H1 (cell line): ENCODE results near the gene SLC1A2. TPM values are rescaled to one million over a fixed set of nuclear protein-coding genes. Genes with fewer than 3 reads are reported as not detected.

Source experiments
- CTCF ChIA-PET: fragments of 300-600 bp; sonication (Branson Sonifier 250); formaldehyde crosslinking; loops from one replicate; lab custom pipeline; 2021; ENCODE audit not compliant: partially characterized antibody; lab: Charles Lee
- POLR2A ChIA-PET: fragments of 300-600 bp; sonication (Branson Sonifier 250); formaldehyde crosslinking; loops from one replicate; lab custom pipeline; 2021; ENCODE audit warnings: inconsistent platforms; ENCODE audit not compliant: partially characterized antibody; lab: Charles Lee
- DNase-seq, 2 experiments: peaks; one replicate each; pipeline versions ENCODE4 v3.0.0 to v3.0.0-alpha.2; 2010 to 2022; ENCODE audit warnings: low spot score in 2 of 2, low read depth in 1 of 2, mixed read lengths in 1 of 2
- FAIRE-seq: peaks from 2 replicates; lab custom pipeline; 2011; peaks lifted over from hg19 to GRCh38; lab: Jason Lieb, UNC
- H2AFZ ChIP-seq: 2 replicates; pipeline ENCODE4 v1.8.1; 2012; ENCODE audit warnings: low read length, inconsistent platforms
- H2AK5ac ChIP-seq: 2 replicates; pipeline ENCODE4 v1.6.1; 2013; ENCODE audit warnings: low read depth, low read length
- H2BK120ac ChIP-seq: replicated peaks from 2 replicates; pipeline ENCODE3; 2013; ENCODE audit warnings: low read depth, low read length, inconsistent platforms
- H2BK12ac ChIP-seq: 2 replicates; pipeline ENCODE4 v1.6.1; 2013; ENCODE audit warnings: low read depth, low read length
- H2BK15ac ChIP-seq: 2 replicates; pipeline ENCODE4 v1.6.1; 2013; ENCODE audit warnings: low read length
- H2BK20ac ChIP-seq: 2 replicates; pipeline ENCODE4 v1.6.1; 2013; ENCODE audit warnings: low read length
- H2BK5ac ChIP-seq: 2 replicates; pipeline ENCODE4 v1.6.1; 2013; ENCODE audit warnings: low read depth, low read length
- H3K14ac ChIP-seq: 2 replicates; pipeline ENCODE4 v1.6.1; 2013; ENCODE audit warnings: inconsistent platforms; ENCODE audit not compliant: insufficient read length
- H3K18ac ChIP-seq: 2 replicates; pipeline ENCODE4 v1.6.1; 2013; ENCODE audit warnings: low read length; ENCODE audit errors: extremely low read depth
- H3K23ac ChIP-seq: 2 replicates; pipeline ENCODE4 v1.6.1; 2013; ENCODE audit warnings: inconsistent platforms; ENCODE audit not compliant: insufficient read length
- H3K23me2 ChIP-seq: 2 replicates; pipeline ENCODE4 v1.6.1; 2013; ENCODE audit warnings: low read depth, low read length
- H3K27ac ChIP-seq: 2 replicates; pipeline ENCODE4 v1.6.1; 2011; ENCODE audit warnings: low read depth, low read length, inconsistent platforms
- H3K27me3 ChIP-seq, 4 experiments: replicated peaks in 1 of 4; 1 replicate in 1 of 4; 2 replicates in 3 of 4; pipeline versions ENCODE4 v1.6.1 to v1.8.1; 2011 to 2013; ENCODE audit warnings: low read length in 3 of 4, mild to moderate bottlenecking in 3 of 4, inconsistent platforms in 2 of 4, mixed read lengths in 2 of 4, moderate library complexity in 1 of 4; ENCODE audit not compliant: control insufficient read depth in 3 of 4, insufficient read depth in 3 of 4; ENCODE audit errors: extremely low read depth in 1 of 4
- H3K36me3 ChIP-seq, 4 experiments: 2 replicates each; pipeline versions ENCODE4 v1.6.1 to v1.8.1; 2011 to 2013; ENCODE audit warnings: mild to moderate bottlenecking in 4 of 4, low read length in 3 of 4, moderate library complexity in 2 of 4, control low read depth in 1 of 4, inconsistent platforms in 1 of 4; ENCODE audit not compliant: insufficient read depth in 4 of 4, control insufficient read depth in 2 of 4
- H3K4ac ChIP-seq: replicated peaks from 2 replicates; pipeline ENCODE3; 2013; ENCODE audit warnings: low read length, low read depth, mixed read lengths, inconsistent platforms; ENCODE audit not compliant: insufficient read length
- H3K4me1 ChIP-seq, 4 experiments: replicated peaks in 1 of 4; 1 replicate in 1 of 4; 2 replicates in 3 of 4; pipeline versions ENCODE4 v1.6.1 to v1.8.1; 2011 to 2013; ENCODE audit warnings: low read length in 3 of 4, inconsistent platforms in 2 of 4, mixed read lengths in 1 of 4; ENCODE audit not compliant: insufficient read depth in 4 of 4, control insufficient read depth in 3 of 4
- H3K4me2 ChIP-seq, 2 experiments: 2 replicates each; pipeline versions ENCODE4 v1.6.1 to v1.8.1; 2011 to 2013; ENCODE audit warnings: low read depth in 2 of 2, low read length in 2 of 2, control low read depth in 1 of 2, inconsistent platforms in 1 of 2, mild to moderate bottlenecking in 1 of 2; ENCODE audit not compliant: insufficient read depth in 1 of 2
- H3K4me3 ChIP-seq, 4 experiments: fragments of 200-600, 300-600 bp in 1 of 4; sonication (generic), shearing (Covaris generic), sonication (Bioruptor Twin) in 1 of 4; 2 replicates each; pipeline versions ENCODE4 v1.5.1 to v1.8.1; 2011 to 2016; ENCODE audit warnings: low read length in 4 of 4, low read depth in 3 of 4, control low read depth in 2 of 4, inconsistent platforms in 2 of 4, mild to moderate bottlenecking in 2 of 4, mixed read lengths in 1 of 4, moderate library complexity in 1 of 4; ENCODE audit not compliant: insufficient read depth in 2 of 4; ENCODE audit errors: extremely low read depth in 1 of 4
- H3K56ac ChIP-seq: replicated peaks from 2 replicates; pipeline ENCODE3; 2013; ENCODE audit warnings: low read depth, mild to moderate bottlenecking, mixed read lengths, low read length, inconsistent platforms; ENCODE audit not compliant: insufficient read length
- H3K79me1 ChIP-seq: 2 replicates; pipeline ENCODE4 v1.6.1; 2013; ENCODE audit warnings: low read depth, low read length, control low read depth
- H3K79me2 ChIP-seq, 2 experiments: 2 replicates each; pipeline versions ENCODE4 v1.6.1 to v1.8.1; 2012 to 2013; ENCODE audit warnings: low read length in 2 of 2, mild to moderate bottlenecking in 2 of 2, inconsistent platforms in 1 of 2; ENCODE audit not compliant: insufficient read depth in 2 of 2, control insufficient read depth in 1 of 2
- H3K9ac ChIP-seq, 4 experiments: replicated peaks in 1 of 4; 1 replicate in 1 of 4; 2 replicates in 3 of 4; pipeline versions ENCODE4 v1.6.1 to v1.8.1; 2011 to 2013; ENCODE audit warnings: low read depth in 3 of 4, low read length in 3 of 4, control low read depth in 2 of 4, mild to moderate bottlenecking in 2 of 4, moderate library complexity in 2 of 4, inconsistent platforms in 1 of 4; ENCODE audit errors: extremely low read depth in 1 of 4
- H3K9me3 ChIP-seq, 2 experiments: 2 replicates each; pipeline versions ENCODE4 v1.6.1 to v1.8.1; 2012 to 2013; ENCODE audit warnings: mild to moderate bottlenecking in 2 of 2, moderate library complexity in 2 of 2, control low read depth in 1 of 2, inconsistent platforms in 1 of 2, low read depth in 1 of 2, low read length in 1 of 2, mixed read lengths in 1 of 2; ENCODE audit not compliant: insufficient read depth in 2 of 2
- H4K20me1 ChIP-seq, 2 experiments: replicated peaks in 1 of 2; 2 replicates each; pipeline versions ENCODE3 to v1.8.1; 2011 to 2013; ENCODE audit warnings: inconsistent platforms in 2 of 2, low read length in 2 of 2, mild to moderate bottlenecking in 1 of 2; ENCODE audit not compliant: insufficient read depth in 2 of 2, control insufficient read depth in 1 of 2
- H4K5ac ChIP-seq: 2 replicates; pipeline ENCODE4 v1.6.1; 2013; ENCODE audit warnings: low read length, low read depth, mixed read lengths, inconsistent platforms; ENCODE audit not compliant: insufficient read length
- H4K8ac ChIP-seq: 2 replicates; pipeline ENCODE4 v1.8.0; 2013; ENCODE audit warnings: mild to moderate bottlenecking, moderate library complexity, low read length, inconsistent platforms; ENCODE audit not compliant: insufficient read depth; ENCODE audit errors: extremely low read depth
- H4K91ac ChIP-seq: replicated peaks from 2 replicates; pipeline ENCODE3; 2013; ENCODE audit warnings: low read length, mixed read lengths, inconsistent platforms; ENCODE audit not compliant: insufficient read length
- BACH1 ChIP-seq: IDR thresholded peaks from 2 replicates; pipeline ENCODE4 v1.6.1; 2012; ENCODE audit warnings: low read length, improper control_type of control experiment
- YY1 ChIP-seq: IDR thresholded peaks from 2 replicates; pipeline ENCODE4 v1.6.1; 2011; ENCODE audit warnings: low read depth, mild to moderate bottlenecking, low read length
- WGBS, 2 experiments: shearing (Covaris generic) in 1 of 2; methylation state at CpG; one replicate each; pipeline versions ENCODE4 v1.1.6 to v1.1.7; 2013 to 2015; ENCODE audit warnings: low lambda C conversion rate in 2 of 2, mixed read lengths in 2 of 2, inconsistent platforms in 1 of 2, low coverage in 1 of 2, missing lambda C conversion rate in 1 of 2; ENCODE audit not compliant: insufficient replicate concordance in 2 of 2, insufficient coverage in 1 of 2, insufficient read length in 1 of 2; ENCODE audit errors: extremely low coverage in 1 of 2, missing lambda C conversion rate in 1 of 2; 5-methylcytosine and 5-hydroxymethylcytosine counted together
- polyA plus RNA-seq, 7 experiments: library from polyadenylated mRNA; depleted of rRNA in 3 of 7; stranded (reverse) in 5 of 7; unstranded in 2 of 7; fragments of >200 nt in 5 of 7; fragments of 200-250 nt in 2 of 7; gene quantifications; 1 replicate in 5 of 7; 2 replicates in 1 of 7; 4 replicates in 1 of 7; pipeline versions ENCODE4 v1.2.1 to v1.2.3, GENCODE V29; 2011 to 2013; ENCODE audit warnings: missing spikeins in 2 of 7, mixed read lengths in 2 of 7
- total RNA-seq: library from RNA; stranded (reverse); fragmentation: NEBNext Ultra II Directional; extraction: Animal tissue kit (Norgen Biotek cat#: 25700); gene quantifications from 2 replicates; pipeline ENCODE4 v1.2.1, GENCODE V29; 2021

SLC1A2 gene
- total and polyA plus RNA-seq, 2 of the 8 experiments (the other 6 are each of a cell fraction or from before 2014, with no cell fraction given), result 0.57 to 1.2 TPM

DNA sequence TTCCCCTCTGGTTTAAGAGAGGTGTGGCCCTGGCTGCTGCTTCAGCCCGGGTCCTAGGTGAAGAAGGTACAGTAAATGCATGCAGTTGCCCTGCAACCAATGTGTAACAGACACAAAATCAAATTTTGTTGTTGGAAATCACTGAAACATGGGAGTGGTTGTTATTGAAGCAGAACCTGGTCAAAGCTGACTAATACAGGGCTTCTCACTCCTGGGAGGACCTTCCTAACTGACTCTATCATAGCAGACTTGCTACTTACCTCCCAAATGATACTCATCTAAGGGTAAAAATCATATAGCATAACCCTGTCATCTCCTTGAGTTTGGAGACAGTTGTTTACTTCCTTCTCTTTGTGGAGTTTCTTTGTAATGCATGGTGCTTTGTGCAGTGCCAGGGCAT is 52.6 kb downstream of the SLC1A2 start:
- CTCF ChIA-PET, result interaction anchor here (0.7 to 2.2 kb wide), 5 partner anchors 8 to 25 kb away, joined by 3 to 9 read pairs (median 3); no protein-coding TSS in a partner anchor
- Histone ChIP-seq H2BK12ac (no peak overlapping the region), H3K4ac (no peak overlapping the region), H3K18ac (no peak overlapping the region), H3K23me2 (no peaks in the 10 kb centered on the region)
- DNase-seq, result no peak
- TF ChIP-seq YY1 (no peak), BACH1 (no peak)
- TF ChIP-seq, all 59 proteins: peak for 0
- Histone ChIP-seq H3K56ac (no peak overlapping the region), H3K27me3 (peaks cover 0 to 2% (median 0%) of the 10 kb centered on the region in 4 experiments; a peak in 1 of 7 replicates), H2BK20ac (no peak overlapping the region), H4K8ac (no peak overlapping the region), H3K23ac (no peak overlapping the region), H3K4me2 (no peak overlapping the region), H2AFZ (no peak overlapping the region), H2AK5ac (no peak overlapping the region), H3K36me3 (no peaks in the 10 kb centered on the region), H3K79me1 (no peaks in the 10 kb centered on the region), H3K4me3 (no peak overlapping the region), H3K27ac (no peak overlapping the region), H3K79me2 (no peaks in the 10 kb centered on the region), H3K9me3 (no peaks in the 10 kb centered on the region), H2BK120ac (no peak overlapping the region), H3K4me1 (no peaks in the 10 kb centered on the region), H2BK5ac (no peak overlapping the region), H3K14ac (no peak overlapping the region), H2BK15ac (no peak overlapping the region), H4K20me1 (no peaks in the 10 kb centered on the region), H3K9ac (no peak overlapping the region), H4K91ac (no peak overlapping the region), H4K5ac (no peak overlapping the region)
- POLR2A ChIA-PET, result no interaction called here
- no peak for FAIRE-seq
- 92% methylated on average over 1 of the region's 1 CpG; no CpG with 5 or more reads in 1 of the 2 experiments for WGBS, 2 experiments
